ENCODE results near the gene GRID1. TPM values are rescaled to one million over a fixed set of nuclear protein-coding genes. Genes with fewer than 3 reads are reported as not detected.

Gene GRID1
- total and polyA plus RNA-seq, 10 of the 15 experiments (the other 5 are each of a cell fraction or from before 2014, with no cell fraction given): 0.04 to 0.62 (median 0.08) TPM; not detected in 5

GRCh38 chr10:86226781-86227201 lies 139.8 kb downstream of the GRID1 start (continued):
- no peak for TF ChIP-seq KAT2A (conservative IDR thresholded peaks at IDR 0.05; ENCODE audit: control insufficient read depth, low read depth, low read length)
- no peak for TF ChIP-seq SREBF1 (IDR thresholded peaks at IDR 0.05; ENCODE audit: low read length)
- TF ChIP-seq CEBPZ (IDR thresholded peaks at IDR 0.05; ENCODE audit: low read depth, low read length): no peak
- TF ChIP-seq USF2 (IDR thresholded peaks at IDR 0.05; ENCODE audit: borderline replicate concordance, low read depth, low read length): no peak
- TF ChIP-seq RCOR1 (conservative IDR thresholded peaks at IDR 0.05; ENCODE audit: low read depth, low read length): no peak

GRCh38 chr10:86226016-86226415 lies 140.6 kb downstream of the GRID1 start:
- TF ChIP-seq PRDM15 (CRISPR knock-in tag; IDR thresholded peaks at IDR 0.05): no peak
- no peak for TF ChIP-seq USF2 (IDR thresholded peaks at IDR 0.05; ENCODE audit: borderline replicate concordance, low read depth, low read length)
- no peak for TF ChIP-seq POLR2AphosphoS5 (IDR thresholded peaks at IDR 0.05; ENCODE audit: low read length)
- no peak for TF ChIP-seq RBBP5 (conservative IDR thresholded peaks at IDR 0.05)
- no peak for TF ChIP-seq RAD21 (IDR thresholded peaks at IDR 0.05; ENCODE audit: insufficient read depth, low read depth, low read length)
- no peak for TF ChIP-seq MEF2A (IDR thresholded peaks at IDR 0.05; ENCODE audit: insufficient read depth, low read depth, low read length)
- no peak for TF ChIP-seq STAT3 (IDR thresholded peaks at IDR 0.05; ENCODE audit: low read depth, low read length)
- ChIA-PET CTCF (no interaction called here), POLR2A (no interaction called here), SMC1A (ENCODE audit: uncharacterized antibody, unreplicated experiment) (no interaction called here), RAD21 (ENCODE audit: unreplicated experiment) (no interaction called here)
- in situ Hi-C loops (cut with MboI) (no loop called here), intact Hi-C loops (cut with micrococcal nuclease; ENCODE audit: unreplicated experiment) (no loop called here)
- WGBS (ENCODE audit: insufficient coverage, insufficient replicate concordance, low lambda C conversion rate, missing lambda C conversion rate): 38% methylated on average over 8 of the region's 8 CpGs
- H3K27ac ChIP-seq (ENCODE audit: control insufficient read depth, insufficient read depth): no peak overlapping the region
- H2AFZ ChIP-seq (ENCODE audit: control insufficient read depth, low read depth, low read length): no peak overlapping the region
- FAIRE-seq (no peak), ATAC-seq (no peak), DNase-seq (ENCODE audit: low read depth, low spot score) (no peak)
- BruUV-seq (replicated peaks): no TSS peak
- peaks cover 10% of the 10 kb centered on the region for H3K4me1 ChIP-seq (ENCODE audit: control insufficient read depth, insufficient read depth, low read length)
- H4K20me1 ChIP-seq (ENCODE audit: control insufficient read depth, insufficient read depth): no peaks in the 10 kb centered on the region
- H3K79me2 ChIP-seq (ENCODE audit: control insufficient read depth, insufficient read depth, low read length): no peaks in the 10 kb centered on the region
- no peaks in the 10 kb centered on the region; a peak in 1 of 4 replicates for H3K27me3 ChIP-seq (replicated peaks in 1 of 2; ENCODE audit: control insufficient read depth in 2 of 2, insufficient read depth in 2 of 2, low read length in 1 of 2)
- no peak overlapping the region for H3K4me3 ChIP-seq
- no peaks in the 10 kb centered on the region for H3K9me3 ChIP-seq (replicated peaks; ENCODE audit: control insufficient read depth, insufficient read depth, low read length)
- no peak overlapping the region for H3K9ac ChIP-seq (ENCODE audit: control insufficient read depth, insufficient read depth, low read length)
- H3K36me3 ChIP-seq (ENCODE audit: control insufficient read depth in 2 of 2, insufficient read depth in 2 of 2, low read length in 1 of 2): no peaks in the 10 kb centered on the region
- H3K4me2 ChIP-seq (ENCODE audit: control insufficient read depth, insufficient read depth): no peak overlapping the region
